ENCODE measurements around the gene DLG4. TPM values are rescaled to one million over a fixed set of nuclear protein-coding genes. Genes with fewer than 3 reads are reported as not detected.
"Not testable (repeated sequence)": the region's sequence is repeated elsewhere in the genome, so short reads cannot be mapped to it uniquely, and the experiment has no call there.

The DLG4 gene
- total RNA-seq, 2 experiments from 2014 or later = 5.2 to 5.3 TPM

- H3K4me3 Mint-ChIP-seq; DNase-seq; H3K36me3 Mint-ChIP-seq (ENCODE audit: low read depth); H3K4me1 Mint-ChIP-seq; POLR2A ChIA-PET; H3K9me3 Mint-ChIP-seq; H3K27ac Mint-ChIP-seq: not testable (repeated sequence)
- H3K27me3 Mint-ChIP-seq = peaks cover 11% of the 10 kb centered on the region
- CTCF ChIA-PET = interaction anchor here (1.3 kb wide), 1 partner anchor 19 kb away, joined by 3 read pairs; no protein-coding TSS in a partner anchor
These were observed 47.0 kb downstream of the DLG4 start for GRCh38 chr17:7172522-7173191.

- H3K27me3 Mint-ChIP-seq = peaks cover 19% of the 10 kb centered on the region
- H3K9me3 Mint-ChIP-seq; H3K36me3 Mint-ChIP-seq (ENCODE audit: low read depth); H3K27ac Mint-ChIP-seq; POLR2A ChIA-PET; DNase-seq; H3K4me1 Mint-ChIP-seq; H3K4me3 Mint-ChIP-seq: not testable (repeated sequence)
- CTCF ChIA-PET = interaction anchor here (1.1 kb wide), 1 partner anchor 124 kb away, joined by 4 read pairs; no protein-coding TSS in a partner anchor
These were observed 50.1 kb downstream of the DLG4 start for GRCh38 chr17:7169565-7169908.

DNA sequence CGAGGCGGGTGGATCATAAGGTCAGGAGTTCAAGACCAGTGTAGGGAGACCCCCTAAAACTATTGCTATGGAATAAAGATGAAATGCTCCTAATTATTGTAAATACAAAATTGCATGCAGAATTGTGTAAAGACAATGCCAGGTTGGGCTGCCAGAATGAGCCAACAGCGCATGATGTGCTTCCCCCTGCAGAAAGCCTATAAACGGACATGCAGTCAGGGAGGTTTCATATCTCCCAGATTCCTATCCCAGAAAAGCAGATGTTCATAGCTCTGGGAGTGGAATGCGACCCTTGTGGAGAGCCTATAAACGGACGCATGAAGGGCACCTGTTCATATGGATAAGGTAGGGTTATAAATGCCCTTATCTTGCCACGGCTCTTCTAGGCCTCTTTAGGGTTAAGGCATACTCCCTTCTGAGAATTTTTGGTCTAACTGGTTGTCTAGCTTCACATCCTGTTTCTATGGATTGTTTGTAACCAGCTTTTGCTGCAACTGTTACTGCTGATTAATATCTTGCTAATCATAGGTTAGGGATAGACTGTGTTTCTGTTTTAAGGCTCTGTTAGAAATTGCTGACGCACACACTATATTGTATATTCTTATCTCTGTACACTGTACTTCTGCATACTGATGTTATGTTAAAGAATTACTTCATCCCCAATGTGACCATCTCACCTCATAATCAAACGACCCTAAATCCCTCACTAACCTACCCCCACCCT, 50.6 kb downstream of the DLG4 start:
- H3K27ac Mint-ChIP-seq; H3K9me3 Mint-ChIP-seq; H3K36me3 Mint-ChIP-seq (ENCODE audit: low read depth); H3K4me1 Mint-ChIP-seq; DNase-seq; H3K4me3 Mint-ChIP-seq; POLR2A ChIA-PET: not testable (repeated sequence)
- H3K27me3 Mint-ChIP-seq = peaks cover 19% of the 10 kb centered on the region
- CTCF ChIA-PET = interaction anchor here (1.1 to 1.7 kb wide), 2 partner anchors 8 to 123 kb away, joined by 4 to 6 read pairs; no protein-coding TSS in a partner anchor

- Mint-ChIP-seq H3K27me3 (peaks cover 22% of the 10 kb centered on the region), H3K27ac (no peak overlapping the region), H3K36me3 (ENCODE audit: low read depth) (no peaks in the 10 kb centered on the region), H3K9me3 (no peaks in the 10 kb centered on the region), H3K4me3 (no peak overlapping the region), H3K4me1 (peaks cover 3% of the 10 kb centered on the region)
- DNase-seq = no peak
- CTCF ChIA-PET = interaction anchor here (1.7 kb wide), 1 partner anchor 10 kb away, joined by 6 read pairs; no protein-coding TSS in a partner anchor
- POLR2A ChIA-PET = no interaction called here
These were observed 51.8 kb downstream of the DLG4 start for GRCh38 chr17:7167832-7168231.

DNA sequence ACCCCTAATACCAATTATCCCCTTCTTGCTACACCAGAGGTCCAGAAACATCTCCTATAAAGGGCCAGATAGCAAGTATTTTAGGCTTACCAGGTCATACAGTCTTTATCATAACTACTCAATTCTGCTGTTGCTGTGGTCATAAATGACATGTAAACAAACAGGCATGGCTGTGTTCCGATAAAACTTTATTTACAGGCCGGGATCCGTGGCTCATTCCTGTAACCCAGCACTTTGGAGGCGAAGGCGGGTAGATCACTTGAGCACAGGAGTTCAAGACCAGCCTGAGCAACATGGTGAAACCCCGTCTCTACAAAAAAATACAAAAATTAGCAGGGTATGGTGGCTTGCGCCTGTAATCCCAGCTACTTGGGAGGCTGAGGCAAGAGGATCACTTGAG, 52.8 kb downstream of the DLG4 start:
- H3K9me3 Mint-ChIP-seq = no peaks in the 10 kb centered on the region
- H3K36me3 Mint-ChIP-seq (ENCODE audit: low read depth) = no peaks in the 10 kb centered on the region
- ChIA-PET POLR2A (no interaction called here), CTCF (interaction anchor here (1.7 kb wide), 1 partner anchor 11 kb away, joined by 6 read pairs; no protein-coding TSS in a partner anchor)
- H3K27ac Mint-ChIP-seq = no peak overlapping the region
- peaks cover 19% of the 10 kb centered on the region for H3K27me3 Mint-ChIP-seq
- H3K4me3 Mint-ChIP-seq = no peak overlapping the region
- no peak for DNase-seq
- H3K4me1 Mint-ChIP-seq = peaks cover 3% of the 10 kb centered on the region

GRCh38 chr17:7159571-7159970, 60.1 kb downstream of the DLG4 start:
- peaks cover 22% of the 10 kb centered on the region for H3K27me3 Mint-ChIP-seq
- H3K4me3 Mint-ChIP-seq, CTCF ChIA-PET: not testable (repeated sequence)

GRCh38 chr17:7158424-7158823, 61.2 kb downstream of the DLG4 start:
- POLR2A ChIA-PET; H3K4me1 Mint-ChIP-seq; CTCF ChIA-PET; H3K9me3 Mint-ChIP-seq; H3K36me3 Mint-ChIP-seq (ENCODE audit: low read depth); DNase-seq; H3K4me3 Mint-ChIP-seq; H3K27ac Mint-ChIP-seq: not testable (repeated sequence)
- H3K27me3 Mint-ChIP-seq = peaks cover 27% of the 10 kb centered on the region

More at GRCh38 chr17:7159571-7159970, 60.1 kb downstream of the DLG4 start:
- H3K36me3 Mint-ChIP-seq (ENCODE audit: low read depth); H3K9me3 Mint-ChIP-seq; DNase-seq; H3K27ac Mint-ChIP-seq; H3K4me1 Mint-ChIP-seq; POLR2A ChIA-PET: not testable (repeated sequence)

DNA sequence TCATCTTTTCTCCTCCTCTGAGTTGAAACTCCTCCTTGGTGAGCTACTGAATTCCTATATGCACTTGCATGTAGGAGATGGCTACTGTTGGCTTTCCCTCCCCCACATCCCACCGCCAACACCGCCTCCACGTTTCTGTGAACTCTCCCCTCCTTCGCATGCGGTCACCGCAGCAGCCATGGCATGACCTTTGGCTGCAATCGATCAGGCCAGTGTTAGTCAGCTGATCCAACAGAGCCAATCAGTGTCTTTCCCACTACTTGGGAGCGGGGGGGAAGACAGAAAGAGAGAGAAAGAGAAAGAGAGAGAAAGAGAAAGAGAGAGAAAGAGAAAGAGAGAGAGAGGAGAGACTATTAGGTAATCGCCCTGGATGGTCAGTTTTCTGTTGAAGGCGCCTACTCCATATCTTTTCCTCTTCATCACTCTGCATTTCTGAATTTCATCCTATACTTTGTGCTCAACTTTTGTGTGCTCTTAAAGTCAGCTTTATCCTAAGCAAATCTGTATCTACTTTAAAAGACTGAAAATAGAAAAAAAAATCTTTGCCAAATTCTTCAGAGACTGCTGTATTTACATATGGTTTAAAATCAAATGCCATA, 63.2 kb downstream of the DLG4 start:
- DNase-seq = no peak
- no peaks in the 10 kb centered on the region for H3K9me3 Mint-ChIP-seq
- H3K27ac Mint-ChIP-seq = no peak overlapping the region
- peaks cover 27% of the 10 kb centered on the region for H3K27me3 Mint-ChIP-seq
- H3K4me1 Mint-ChIP-seq = no peaks in the 10 kb centered on the region
- no peaks in the 10 kb centered on the region for H3K36me3 Mint-ChIP-seq (ENCODE audit: low read depth)
- CTCF ChIA-PET = no interaction called here
- H3K4me3 Mint-ChIP-seq = no peak overlapping the region
- POLR2A ChIA-PET = no interaction called here

GRCh38 chr17:7147772-7148171, 71.9 kb downstream of the DLG4 start:
- no peak overlapping the region for H3K4me3 Mint-ChIP-seq
- H3K4me1 Mint-ChIP-seq = no peaks in the 10 kb centered on the region
- no peaks in the 10 kb centered on the region for H3K9me3 Mint-ChIP-seq
- H3K27me3 Mint-ChIP-seq = peaks cover 2% of the 10 kb centered on the region
- H3K27ac Mint-ChIP-seq = no peak overlapping the region
- DNase-seq = no peak
- H3K36me3 Mint-ChIP-seq (ENCODE audit: low read depth) = no peaks in the 10 kb centered on the region
- POLR2A ChIA-PET = interaction anchor here (0.7 kb wide), 1 partner anchor 112 kb away, joined by 3 read pairs; the partner anchor contains the start of gene SLC16A13
- CTCF ChIA-PET = interaction anchor here (0.6 to 1.2 kb wide), 5 partner anchors 11 to 102 kb away, joined by 3 to 4 read pairs (median 3); no protein-coding TSS in a partner anchor

GRCh38 chr17:7146115-7146514, 73.5 kb downstream of the DLG4 start:
- POLR2A ChIA-PET = no interaction called here

GRCh38 chr17:7144213-7144612, 75.4 kb downstream of the DLG4 start:
- Mint-ChIP-seq H3K4me1 (no peaks in the 10 kb centered on the region), H3K9me3 (no peaks in the 10 kb centered on the region), H3K27ac (no peak overlapping the region), H3K27me3 (peaks cover 6% of the 10 kb centered on the region), H3K4me3 (no peak overlapping the region), H3K36me3 (ENCODE audit: low read depth) (no peaks in the 10 kb centered on the region)
- DNase-seq = no peak
- POLR2A ChIA-PET = no interaction called here
- CTCF ChIA-PET = no interaction called here

More at GRCh38 chr17:7146115-7146514, 73.5 kb downstream of the DLG4 start:
- Mint-ChIP-seq H3K4me3 (no peak overlapping the region), H3K9me3 (no peaks in the 10 kb centered on the region), H3K4me1 (no peaks in the 10 kb centered on the region), H3K27ac (no peak overlapping the region), H3K27me3 (peaks cover 3% of the 10 kb centered on the region), H3K36me3 (ENCODE audit: low read depth) (no peaks in the 10 kb centered on the region)
- DNase-seq = no peak
- CTCF ChIA-PET = interaction anchor here (0.7 to 1.5 kb wide), 4 partner anchors 9 to 290 kb away, joined by 3 to 5 read pairs (median 4); no protein-coding TSS in a partner anchor

DNA sequence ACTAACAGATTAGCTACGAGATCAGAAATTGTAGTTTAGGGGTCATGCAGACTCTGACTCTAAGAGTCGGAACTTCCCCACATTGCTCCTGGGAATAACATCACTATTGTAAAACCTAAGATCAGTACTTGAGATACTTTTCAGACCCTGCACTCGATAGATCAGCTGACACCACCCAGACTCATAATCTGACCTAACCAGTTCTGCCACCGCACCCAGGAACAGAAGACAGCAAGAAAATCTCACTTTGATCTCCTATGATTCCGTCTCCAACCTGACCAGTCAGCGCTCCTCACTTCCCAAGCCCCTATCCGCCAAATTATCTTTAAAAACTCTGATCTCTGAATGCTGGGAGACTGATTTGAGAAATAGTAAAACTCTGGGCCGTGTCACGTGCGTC, 77.8 kb downstream of the DLG4 start:
- POLR2A ChIA-PET = interaction anchor here (0.8 kb wide), 1 partner anchor 106 kb away, joined by 3 read pairs; the partner anchor contains the start of gene SLC16A13

DNA sequence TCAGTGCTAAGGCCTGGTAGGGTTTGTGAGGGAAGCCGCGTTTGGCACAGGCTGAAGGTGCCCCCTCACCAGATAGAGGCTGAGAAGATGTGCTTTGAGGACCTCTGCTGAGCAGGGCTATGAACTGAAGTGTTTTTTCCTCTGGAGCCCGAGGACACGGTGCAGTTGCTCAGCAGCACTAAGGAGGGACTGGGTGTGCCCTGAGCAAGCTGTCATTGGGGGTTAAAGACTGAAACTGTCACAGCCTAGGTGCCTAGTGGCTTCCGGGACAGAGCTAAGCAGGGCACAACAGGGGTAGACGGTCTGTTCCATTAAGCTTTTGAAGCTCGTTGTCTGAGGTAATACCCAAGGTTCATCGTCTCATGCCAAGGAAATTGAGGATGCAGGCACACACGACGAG, 80.2 kb downstream of the DLG4 start:
- CTCF ChIA-PET = interaction anchor here (1.0 to 10.9 kb wide), 2 partner anchors 89 to 225 kb away, joined by 3 to 290 read pairs; partner anchors contain the start of gene SLC16A11
- Mint-ChIP-seq H3K9me3 (no peaks in the 10 kb centered on the region), H3K27ac (no peak overlapping the region), H3K4me1 (peaks cover 5% of the 10 kb centered on the region), H3K27me3 (peaks cover 19% of the 10 kb centered on the region), H3K4me3 (no peak overlapping the region), H3K36me3 (ENCODE audit: low read depth) (no peaks in the 10 kb centered on the region)
- POLR2A ChIA-PET = no interaction called here
- DNase-seq = no peak

More for the DNA sequence above, 77.8 kb downstream of the DLG4 start:
- Mint-ChIP-seq H3K9me3 (no peaks in the 10 kb centered on the region), H3K36me3 (ENCODE audit: low read depth) (no peaks in the 10 kb centered on the region), H3K27ac (no peak overlapping the region), H3K4me1 (no peaks in the 10 kb centered on the region), H3K4me3 (no peak overlapping the region), H3K27me3 (peaks cover 13% of the 10 kb centered on the region)
- no peak for DNase-seq
- CTCF ChIA-PET = interaction anchor here (1.1 to 10.9 kb wide), 2 partner anchors 9 to 91 kb away, joined by 4 to 290 read pairs; partner anchors contain the start of gene SLC16A11

Data from activated CD4-positive, alpha-beta memory T cell treated with anti-CD3 and anti-CD28 coated beads, Interleukin-2, amount 10 ng/mL, durations not matched to agents 7 days and 5 days (primary cell).